NT2/D1 (cell line): Measurements from ENCODE around the gene EIF2AK3.

Experiments used
- SUZ12 ChIP-seq: IDR thresholded peaks from 2 replicates; pipeline ENCODE4 v1.6.1; 2011; ENCODE audit not compliant: insufficient read length, insufficient read depth; ENCODE audit errors: extremely low read depth
- YY1 ChIP-seq: IDR thresholded peaks from 2 replicates; pipeline ENCODE4 v1.6.1; 2011; ENCODE audit not compliant: insufficient read length, insufficient read depth
- ZNF274 ChIP-seq: IDR thresholded peaks from 2 replicates; pipeline ENCODE4 v1.6.1; 2011; ENCODE audit warnings: mild to moderate bottlenecking, low read depth, low read length

DNA sequence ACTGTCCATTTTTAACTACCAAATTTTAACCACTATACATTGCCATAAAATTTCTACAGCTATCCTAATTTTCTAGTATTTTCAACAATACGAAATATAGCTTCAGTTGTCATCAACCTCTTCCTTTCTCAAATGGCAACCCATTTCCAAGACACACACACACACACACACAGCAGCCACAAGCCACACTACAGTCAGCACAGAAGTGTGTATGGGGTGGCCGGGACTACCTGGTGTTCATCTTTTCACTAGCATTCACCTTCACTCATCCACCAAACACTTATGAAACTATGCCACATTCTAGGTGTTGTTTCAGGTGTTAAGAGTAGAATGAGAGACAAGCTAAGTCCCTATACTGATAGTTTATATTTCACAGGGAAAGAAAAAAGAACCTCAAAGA lies 62.9 kb downstream of the EIF2AK3 start:
- TF ChIP-seq SUZ12 (no peak), ZNF274 (no peak), YY1 (no peak)
